H1 (cell line): ENCODE data around the gene PLSCR5. TPM values are rescaled to one million over a fixed set of nuclear protein-coding genes. Genes with fewer than 3 reads are reported as not detected.

Experiments
- CEBPB ChIP-seq: IDR thresholded peaks from 2 replicates; pipeline ENCODE4 v1.6.1; 2012; ENCODE audit warnings: low read depth, low read length
- CHD7 ChIP-seq: fragments of 300-600 bp; sonication (generic); IDR thresholded peaks from 2 replicates; pipeline ENCODE4 v1.7.1; 2012; ENCODE audit warnings: low read length, moderate library complexity, mild to moderate bottlenecking, inconsistent platforms; ENCODE audit not compliant: insufficient replicate concordance
- CTBP2 ChIP-seq: IDR thresholded peaks from 2 replicates; pipeline ENCODE4 v1.7.0; 2011; ENCODE audit warnings: borderline replicate concordance, mild to moderate bottlenecking, moderate library complexity, mixed read lengths, low read length; ENCODE audit not compliant: insufficient read depth, insufficient read length
- GTF2F1 ChIP-seq: IDR thresholded peaks from 2 replicates; pipeline ENCODE4 v1.6.1; 2012; ENCODE audit warnings: low read depth, low read length, improper control_type of control experiment, borderline replicate concordance
- SRF ChIP-seq: IDR thresholded peaks from 2 replicates; pipeline ENCODE4 v1.6.1; 2011; ENCODE audit warnings: mild to moderate bottlenecking, low read depth, low read length, moderate library complexity
- polyA plus RNA-seq, 7 experiments: library from polyadenylated mRNA; depleted of rRNA in 3 of 7; stranded (reverse) in 5 of 7; unstranded in 2 of 7; fragments of >200 nt in 5 of 7; fragments of 200-250 nt in 2 of 7; gene quantifications; 1 replicate in 5 of 7; 2 replicates in 1 of 7; 4 replicates in 1 of 7; pipeline versions ENCODE4 v1.2.1 to v1.2.3, GENCODE V29; 2011 to 2013; ENCODE audit warnings: missing spikeins in 2 of 7, mixed read lengths in 2 of 7
- total RNA-seq: library from RNA; stranded (reverse); fragmentation: NEBNext Ultra II Directional; extraction: Animal tissue kit (Norgen Biotek cat#: 25700); gene quantifications from 2 replicates; pipeline ENCODE4 v1.2.1, GENCODE V29; 2021

PLSCR5 gene
- total and polyA plus RNA-seq, 2 of the 8 experiments (the other 6 are each of a cell fraction or from before 2014, with no cell fraction given) = not detected

- TF ChIP-seq CHD7 = no peak
- TF ChIP-seq GTF2F1 = no peak
- TF ChIP-seq CTBP2 = no peak
- no peak for TF ChIP-seq SRF
- no peak for TF ChIP-seq CEBPB
- TF ChIP-seq, all 59 proteins: peak for 0
Observed at GRCh38 chr3:146628671-146629070, 23.5 kb upstream of the PLSCR5 start (continued).
